MM.1S (cell line): ENCODE measurements around the gene CTNNA2.

Experiments used
- DNase-seq: peaks from one replicate; pipeline ENCODE4 v3.0.0-alpha.2; 2015
- H2AFZ ChIP-seq: fragments of 300-600 bp; sonication (generic); 2 replicates; pipeline ENCODE4 v1.6.0; 2016; ENCODE audit warnings: antibody characterized with exemption, low read length
- H3F3A ChIP-seq: fragments of 300-600 bp; sonication (generic); 2 replicates; pipeline ENCODE4 v1.6.1; 2016; ENCODE audit warnings: mild to moderate bottlenecking, antibody characterized with exemption, low read length, moderate library complexity, mixed read lengths; ENCODE audit not compliant: insufficient read depth
- H3K27ac ChIP-seq: fragments of 300-600 bp; sonication (generic); 2 replicates; pipeline ENCODE4 v1.5.1; 2016; ENCODE audit warnings: mild to moderate bottlenecking, low read length
- H3K27me3 ChIP-seq: fragments of 300-600 bp; sonication (generic); replicated peaks from 2 replicates; pipeline ENCODE4 v1.6.0; 2016; ENCODE audit warnings: low read length; ENCODE audit not compliant: insufficient read depth
- H3K36me3 ChIP-seq: fragments of 300-600 bp; sonication (generic); replicated peaks from 2 replicates; pipeline ENCODE4 v1.6.1; 2016; ENCODE audit warnings: mild to moderate bottlenecking, low read length, mixed read lengths; ENCODE audit not compliant: insufficient read depth
- H3K4me1 ChIP-seq: fragments of 300-600 bp; sonication (generic); 2 replicates; pipeline ENCODE4 v1.6.1; 2016; ENCODE audit warnings: low read length, mixed read lengths
- H3K4me2 ChIP-seq: fragments of 300-600 bp; sonication (generic); 2 replicates; pipeline ENCODE4 v1.6.0; 2016; ENCODE audit warnings: low read depth, low read length
- H3K4me3 ChIP-seq: fragments of 300-600 bp; sonication (generic); 2 replicates; pipeline ENCODE4 v1.5.1; 2016; ENCODE audit warnings: low read length, mixed read lengths
- H3K79me2 ChIP-seq: fragments of 300-600 bp; sonication (generic); 2 replicates; pipeline ENCODE4 v1.6.1; 2016; ENCODE audit warnings: mixed run types, low read length, mixed read lengths
- H3K9ac ChIP-seq: fragments of 300-600 bp; sonication (generic); 2 replicates; pipeline ENCODE4 v1.6.1; 2016; ENCODE audit warnings: low read length, mixed read lengths
- H3K9me2 ChIP-seq: fragments of 300-600 bp; sonication (generic); replicated peaks from 2 replicates; pipeline ENCODE4 v1.6.1; 2016; ENCODE audit warnings: mild to moderate bottlenecking, low read length, mixed read lengths; ENCODE audit not compliant: insufficient read depth
- H3K9me3 ChIP-seq: fragments of 300-600 bp; sonication (generic); replicated peaks from 2 replicates; pipeline ENCODE4 v1.6.1; 2016; ENCODE audit warnings: mild to moderate bottlenecking, low read length, mixed read lengths; ENCODE audit not compliant: insufficient read depth
- H4K20me1 ChIP-seq: fragments of 300-600 bp; sonication (generic); 2 replicates; pipeline ENCODE4 v1.6.1; 2016; ENCODE audit warnings: mild to moderate bottlenecking, low read length, moderate library complexity, mixed read lengths; ENCODE audit not compliant: insufficient read depth
- CTCF ChIP-seq: fragments of 300-600 bp; sonication (generic); IDR thresholded peaks from 2 replicates; pipeline ENCODE4 v1.5.1; 2016; ENCODE audit warnings: antibody characterized with exemption, low read length, mixed read lengths
- EZH2 ChIP-seq: fragments of 300-600 bp; sonication (generic); optimal IDR thresholded peaks from 2 replicates; pipeline ENCODE3; 2017; ENCODE audit warnings: low read depth, mild to moderate bottlenecking, antibody characterized with exemption, low read length, mixed read lengths
- EZH2phosphoT487 ChIP-seq: fragments of 300-600 bp; sonication (generic); IDR thresholded peaks from 2 replicates; pipeline ENCODE4 v1.6.1; 2018; ENCODE audit warnings: antibody characterized with exemption, low read length

The CTNNA2 gene

GRCh38 chr2:80266231-80266630 lies 753.4 kb downstream of the CTNNA2 start:
- no peaks in the 10 kb centered on the region for H3K79me2 ChIP-seq
- no peaks in the 10 kb centered on the region for H3K27me3 ChIP-seq
- H3K4me2 ChIP-seq: no peak overlapping the region
- H3K4me3 ChIP-seq: no peak overlapping the region
- H3K9ac ChIP-seq: no peak overlapping the region
- no peaks in the 10 kb centered on the region for H3F3A ChIP-seq
- H3K4me1 ChIP-seq: no peaks in the 10 kb centered on the region
- no peak for TF ChIP-seq EZH2phosphoT487
- TF ChIP-seq EZH2: no peak
- no peak for TF ChIP-seq CTCF
- H4K20me1 ChIP-seq: no peaks in the 10 kb centered on the region
- DNase-seq: no peak
- H2AFZ ChIP-seq: no peak overlapping the region
- no peaks in the 10 kb centered on the region for H3K36me3 ChIP-seq
- H3K27ac ChIP-seq: no peak overlapping the region
- no peaks in the 10 kb centered on the region for H3K9me2 ChIP-seq
- H3K9me3 ChIP-seq: no peaks in the 10 kb centered on the region

GRCh38 chr2:80269806-80270205 lies 757.0 kb downstream of the CTNNA2 start:
- H3K27ac ChIP-seq: no peak overlapping the region
- no peak overlapping the region for H2AFZ ChIP-seq
- TF ChIP-seq CTCF (no peak), EZH2phosphoT487 (no peak), EZH2 (no peak)
- no peak overlapping the region for H3K4me2 ChIP-seq
- H3K9me3 ChIP-seq: no peaks in the 10 kb centered on the region
- H3F3A ChIP-seq: no peaks in the 10 kb centered on the region
- no peaks in the 10 kb centered on the region for H3K27me3 ChIP-seq
- no peaks in the 10 kb centered on the region for H4K20me1 ChIP-seq
- H3K9ac ChIP-seq: no peak overlapping the region
- no peaks in the 10 kb centered on the region for H3K36me3 ChIP-seq
- no peak for DNase-seq
- no peaks in the 10 kb centered on the region for H3K9me2 ChIP-seq
- no peaks in the 10 kb centered on the region for H3K4me1 ChIP-seq
- H3K79me2 ChIP-seq: no peaks in the 10 kb centered on the region
- no peak overlapping the region for H3K4me3 ChIP-seq

- Histone ChIP-seq H3K9me2 (no peaks in the 10 kb centered on the region), H3F3A (no peaks in the 10 kb centered on the region), H3K4me3 (no peak overlapping the region), H3K27ac (no peak overlapping the region), H3K9me3 (no peaks in the 10 kb centered on the region), H3K36me3 (no peaks in the 10 kb centered on the region), H4K20me1 (no peaks in the 10 kb centered on the region), H3K27me3 (no peaks in the 10 kb centered on the region), H3K9ac (no peak overlapping the region), H3K79me2 (no peaks in the 10 kb centered on the region), H3K4me2 (no peak overlapping the region), H2AFZ (no peak overlapping the region), H3K4me1 (no peaks in the 10 kb centered on the region)
- DNase-seq: no peak
- TF ChIP-seq EZH2 (no peak), CTCF (no peak), EZH2phosphoT487 (no peak)
Observed at GRCh38 chr2:80280598-80280997, 767.7 kb downstream of the CTNNA2 start.

GRCh38 chr2:80281049-80281448 lies 768.2 kb downstream of the CTNNA2 start:
- Histone ChIP-seq H3K9me2 (no peaks in the 10 kb centered on the region), H3K4me1 (no peaks in the 10 kb centered on the region), H3K4me3 (no peak overlapping the region), H3K9me3 (no peaks in the 10 kb centered on the region), H2AFZ (no peak overlapping the region), H4K20me1 (no peaks in the 10 kb centered on the region), H3K4me2 (no peak overlapping the region), H3F3A (no peaks in the 10 kb centered on the region), H3K27me3 (no peaks in the 10 kb centered on the region), H3K9ac (no peak overlapping the region), H3K36me3 (no peaks in the 10 kb centered on the region), H3K27ac (no peak overlapping the region), H3K79me2 (no peaks in the 10 kb centered on the region)
- TF ChIP-seq CTCF (no peak), EZH2 (no peak), EZH2phosphoT487 (no peak)
- DNase-seq: no peak
